ENCODE results near the gene USP48. TPM values are rescaled to one million over a fixed set of nuclear protein-coding genes. Genes with fewer than 3 reads are reported as not detected.
A peak's percentile ranks its signal among the peaks of the same experiment; 100 is the strongest.

The USP48 gene
- total and polyA plus RNA-seq, 2 donors (not counting 1 experiment from before 2014, with no cell fraction given), result 34.1 to 45.6 TPM

DNA sequence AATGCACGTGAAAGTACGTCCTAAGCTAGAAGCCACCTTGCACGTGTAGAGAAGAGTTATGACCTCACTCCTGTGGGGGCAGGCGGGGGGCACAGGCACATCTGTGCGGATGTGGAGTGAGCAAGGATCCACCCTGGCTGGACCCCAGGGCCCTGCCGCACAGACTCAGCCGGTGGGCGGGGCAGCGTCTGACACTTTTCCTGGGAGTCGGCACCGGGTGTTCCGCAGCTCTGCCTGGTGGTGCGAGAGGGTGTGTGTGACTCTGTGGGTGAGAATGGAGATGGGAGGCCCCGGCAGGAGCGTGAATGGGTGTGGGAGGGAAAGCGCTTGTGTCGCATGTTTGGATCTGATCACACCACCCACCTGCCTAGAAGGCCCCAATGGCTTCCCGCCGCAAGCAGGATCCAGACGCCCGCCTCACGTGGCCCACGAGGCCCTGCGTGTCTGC, 143.3 kb downstream of the USP48 start:
- Histone ChIP-seq H3K4me3 (replicated peaks in 1 of 4; ENCODE audit: control extremely low read depth in 1 of 4, insufficient read depth in 1 of 4, low read depth in 3 of 4, low read length in 4 of 4) (no peak overlapping the region), H3K36me3 (ENCODE audit: control insufficient read depth, insufficient read depth, low read length) (no peaks in the 10 kb centered on the region), H3K4me1 (ENCODE audit: control insufficient read depth, extremely low read depth, insufficient read depth, low read length) (no peaks in the 10 kb centered on the region), H4K20me1 (ENCODE audit: control insufficient read depth, extremely low read depth, insufficient read depth, low read length) (no peaks in the 10 kb centered on the region), H3K27me3 (ENCODE audit: control insufficient read depth, insufficient read depth, low read length) (peaks cover 8% of the 10 kb centered on the region), H2AFZ (ENCODE audit: low read length) (no peak overlapping the region), H3K4me2 (ENCODE audit: extremely low read depth, insufficient read depth, low read length) (no peak overlapping the region), H3K9me3 (ENCODE audit: control insufficient read depth, insufficient read depth, low read depth, low read length) (no peaks in the 10 kb centered on the region), H3K9ac (ENCODE audit: insufficient read depth, low read length) (no peak overlapping the region), H3K79me2 (ENCODE audit: control insufficient read depth, insufficient read depth, low read length) (no peaks in the 10 kb centered on the region), H3K27ac (ENCODE audit: insufficient read depth, low read length) (no peak overlapping the region)
- no peak for TF ChIP-seq EZH2 (IDR thresholded peaks at IDR 0.05; ENCODE audit: low read length, missing control alignments)
- TF ChIP-seq, protein P1, sequence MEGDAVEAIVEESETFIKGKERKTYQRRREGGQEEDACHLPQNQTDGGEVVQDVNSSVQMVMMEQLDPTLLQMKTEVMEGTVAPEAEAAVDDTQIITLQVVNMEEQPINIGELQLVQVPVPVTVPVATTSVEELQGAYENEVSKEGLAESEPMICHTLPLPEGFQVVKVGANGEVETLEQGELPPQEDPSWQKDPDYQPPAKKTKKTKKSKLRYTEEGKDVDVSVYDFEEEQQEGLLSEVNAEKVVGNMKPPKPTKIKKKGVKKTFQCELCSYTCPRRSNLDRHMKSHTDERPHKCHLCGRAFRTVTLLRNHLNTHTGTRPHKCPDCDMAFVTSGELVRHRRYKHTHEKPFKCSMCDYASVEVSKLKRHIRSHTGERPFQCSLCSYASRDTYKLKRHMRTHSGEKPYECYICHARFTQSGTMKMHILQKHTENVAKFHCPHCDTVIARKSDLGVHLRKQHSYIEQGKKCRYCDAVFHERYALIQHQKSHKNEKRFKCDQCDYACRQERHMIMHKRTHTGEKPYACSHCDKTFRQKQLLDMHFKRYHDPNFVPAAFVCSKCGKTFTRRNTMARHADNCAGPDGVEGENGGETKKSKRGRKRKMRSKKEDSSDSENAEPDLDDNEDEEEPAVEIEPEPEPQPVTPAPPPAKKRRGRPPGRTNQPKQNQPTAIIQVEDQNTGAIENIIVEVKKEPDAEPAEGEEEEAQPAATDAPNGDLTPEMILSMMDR (conservative IDR thresholded peaks at IDR 0.05 in 1 of 2, IDR thresholded peaks at IDR 0.05 in 1 of 2; ENCODE audit: low read depth in 1 of 2, low read length in 2 of 2), result no peak
- peak in 1 of 2 donors; percentile 22 for DNase-seq (ENCODE audit: low read depth in 2 of 2)

DNA sequence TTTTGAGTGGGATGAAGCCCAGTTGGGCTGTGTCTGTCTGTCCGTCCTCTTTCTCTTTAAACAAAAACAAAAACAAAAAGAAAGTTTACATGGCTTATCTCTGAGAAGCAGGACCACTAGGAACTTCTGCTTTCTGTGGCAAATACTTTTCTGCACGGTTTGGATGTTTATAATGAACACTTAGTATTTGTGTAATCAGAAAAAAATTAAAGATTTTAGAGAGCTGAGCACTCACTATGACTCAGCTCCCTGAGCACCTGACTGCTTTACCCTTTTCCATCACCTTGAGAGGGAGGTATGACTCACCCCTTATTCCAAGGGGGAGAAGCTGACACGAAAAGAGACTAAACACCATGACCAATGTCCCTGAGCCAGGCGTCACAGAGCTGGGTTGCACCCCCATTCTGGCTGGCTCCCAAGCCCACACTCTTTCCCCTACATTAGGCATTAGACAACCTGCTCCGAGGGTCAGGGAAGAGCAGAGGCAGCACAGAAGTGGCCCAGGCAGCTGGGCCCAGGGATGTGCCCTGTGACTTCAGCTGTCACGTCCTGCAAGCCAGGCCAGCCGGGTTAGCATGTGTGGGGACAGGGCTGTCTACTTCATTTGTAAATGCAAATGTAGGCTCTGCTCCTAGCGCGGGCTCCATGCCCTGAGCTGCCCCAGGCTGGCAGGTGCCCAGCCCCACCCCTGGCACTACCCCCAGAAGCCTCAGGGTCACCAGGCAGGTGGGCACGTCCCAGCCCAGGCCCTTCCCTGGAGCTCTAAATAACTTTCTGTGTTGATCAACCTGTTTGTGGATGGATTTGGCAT, 144.2 kb downstream of the USP48 start:
- no peak overlapping the region for H2AFZ ChIP-seq (ENCODE audit: low read length)
- no peaks in the 10 kb centered on the region for H3K36me3 ChIP-seq (ENCODE audit: control insufficient read depth, insufficient read depth, low read length)
- no peaks in the 10 kb centered on the region for H4K20me1 ChIP-seq (ENCODE audit: control insufficient read depth, extremely low read depth, insufficient read depth, low read length)
- no peak overlapping the region for H3K27ac ChIP-seq (ENCODE audit: insufficient read depth, low read length)
- H3K9me3 ChIP-seq (ENCODE audit: control insufficient read depth, insufficient read depth, low read depth, low read length), result no peaks in the 10 kb centered on the region
- peak; percentile 17 to 76 for DNase-seq (ENCODE audit: low read depth in 2 of 2)
- H3K4me3 ChIP-seq (replicated peaks in 1 of 4; ENCODE audit: control extremely low read depth in 1 of 4, insufficient read depth in 1 of 4, low read depth in 3 of 4, low read length in 4 of 4), result no peak overlapping the region
- TF ChIP-seq, protein P1 (conservative IDR thresholded peaks at IDR 0.05 in 1 of 2, IDR thresholded peaks at IDR 0.05 in 1 of 2; ENCODE audit: low read depth in 1 of 2, low read length in 2 of 2), result no peak
- no peak for TF ChIP-seq EZH2 (IDR thresholded peaks at IDR 0.05; ENCODE audit: low read length, missing control alignments)
- H3K79me2 ChIP-seq (ENCODE audit: control insufficient read depth, insufficient read depth, low read length), result no peaks in the 10 kb centered on the region
- H3K9ac ChIP-seq (ENCODE audit: insufficient read depth, low read length), result no peak overlapping the region
- no peaks in the 10 kb centered on the region for H3K4me1 ChIP-seq (ENCODE audit: control insufficient read depth, extremely low read depth, insufficient read depth, low read length)
- no peak overlapping the region for H3K4me2 ChIP-seq (ENCODE audit: extremely low read depth, insufficient read depth, low read length)
- H3K27me3 ChIP-seq (ENCODE audit: control insufficient read depth, insufficient read depth, low read length), result peaks cover 8% of the 10 kb centered on the region

DNA sequence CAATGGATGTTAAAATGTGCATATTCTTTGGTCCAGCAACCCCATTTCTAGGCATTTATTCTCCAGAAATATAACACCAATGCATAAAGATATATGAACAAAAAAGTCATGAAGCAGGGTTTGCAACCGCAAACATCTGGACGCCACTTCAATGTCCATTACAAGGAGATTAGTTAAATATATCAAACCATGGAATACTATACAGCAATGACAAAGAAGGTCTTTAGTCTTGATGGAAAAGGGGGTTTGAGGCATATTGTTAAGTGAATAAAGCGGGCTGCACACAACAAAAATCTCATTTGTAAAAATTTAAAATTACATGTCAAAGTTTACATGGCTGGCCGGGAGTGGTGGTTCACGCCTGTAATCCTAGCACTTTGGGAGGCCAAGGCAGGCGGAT, 145.4 kb downstream of the USP48 start:
- no peaks in the 10 kb centered on the region for H3K4me1 ChIP-seq (ENCODE audit: control insufficient read depth, extremely low read depth, insufficient read depth, low read length)
- DNase-seq (ENCODE audit: low read depth in 2 of 2), result no peak
- H3K27me3 ChIP-seq (ENCODE audit: control insufficient read depth, insufficient read depth, low read length), result peaks cover 8% of the 10 kb centered on the region
- H3K27ac ChIP-seq (ENCODE audit: insufficient read depth, low read length), result no peak overlapping the region
- no peaks in the 10 kb centered on the region for H3K9me3 ChIP-seq (ENCODE audit: control insufficient read depth, insufficient read depth, low read depth, low read length)
- no peaks in the 10 kb centered on the region for H3K36me3 ChIP-seq (ENCODE audit: control insufficient read depth, insufficient read depth, low read length)
- H3K4me2 ChIP-seq (ENCODE audit: extremely low read depth, insufficient read depth, low read length), result no peak overlapping the region
- H3K79me2 ChIP-seq (ENCODE audit: control insufficient read depth, insufficient read depth, low read length), result no peaks in the 10 kb centered on the region
- no peaks in the 10 kb centered on the region for H4K20me1 ChIP-seq (ENCODE audit: control insufficient read depth, extremely low read depth, insufficient read depth, low read length)
- H3K4me3 ChIP-seq (replicated peaks in 1 of 4; ENCODE audit: control extremely low read depth in 1 of 4, insufficient read depth in 1 of 4, low read depth in 3 of 4, low read length in 4 of 4), result no peak overlapping the region
- TF ChIP-seq, protein P1 (conservative IDR thresholded peaks at IDR 0.05 in 1 of 2, IDR thresholded peaks at IDR 0.05 in 1 of 2; ENCODE audit: low read depth in 1 of 2, low read length in 2 of 2), result no peak
- no peak for TF ChIP-seq EZH2 (IDR thresholded peaks at IDR 0.05; ENCODE audit: low read length, missing control alignments)
- no peak overlapping the region for H3K9ac ChIP-seq (ENCODE audit: insufficient read depth, low read length)
- H2AFZ ChIP-seq (ENCODE audit: low read length), result no peak overlapping the region
